ENCODE data around the gene DCAKD. TPM values are rescaled to one million over a fixed set of nuclear protein-coding genes. Genes with fewer than 3 reads are reported as not detected.

DCAKD gene
- total RNA-seq, 1 donor from 2014 or later: 31.4 TPM

- Mint-ChIP-seq H3K4me3 (no peak overlapping the region), H3K36me3 (no peaks in the 10 kb centered on the region), H3K4me1 (peaks cover 27% of the 10 kb centered on the region), H3K27me3 (ENCODE audit: insufficient read depth, low read depth) (peaks cover 8% of the 10 kb centered on the region), H3K27ac (no peak overlapping the region), H3K9me3 (no peaks in the 10 kb centered on the region)
- H3F3A ChIP-seq (ENCODE audit: low read depth): peaks cover 5% of the 10 kb centered on the region
- H3K9ac ChIP-seq: no peak overlapping the region
- no peaks in the 10 kb centered on the region for H3K36me3 ChIP-seq
- no peaks in the 10 kb centered on the region for H3K27me3 ChIP-seq
- H3K27ac ChIP-seq: no peak overlapping the region
- no peaks in the 10 kb centered on the region for H3K9me3 ChIP-seq (ENCODE audit: low read depth)
- H3K4me1 ChIP-seq: peaks cover 18% of the 10 kb centered on the region
- no peak overlapping the region for H2AFZ ChIP-seq (replicated peaks)
- H3K4me2 ChIP-seq: no peak overlapping the region
- no peak for DNase-seq (ENCODE audit: low spot score)
- H3K79me2 ChIP-seq (ENCODE audit: low read depth): no peaks in the 10 kb centered on the region
- no peak overlapping the region for H3K4me3 ChIP-seq
- H4K20me1 ChIP-seq (ENCODE audit: low read depth): no peaks in the 10 kb centered on the region
- TF ChIP-seq EZH2phosphoT487 (IDR thresholded peaks at IDR 0.05): no peak
- TF ChIP-seq EZH2 (IDR thresholded peaks at IDR 0.05): no peak
- TF ChIP-seq CTCF (IDR thresholded peaks at IDR 0.05): no peak
Measured at GRCh38 chr17:45009676-45010467, 41.6 kb downstream of the DCAKD start.

DNA sequence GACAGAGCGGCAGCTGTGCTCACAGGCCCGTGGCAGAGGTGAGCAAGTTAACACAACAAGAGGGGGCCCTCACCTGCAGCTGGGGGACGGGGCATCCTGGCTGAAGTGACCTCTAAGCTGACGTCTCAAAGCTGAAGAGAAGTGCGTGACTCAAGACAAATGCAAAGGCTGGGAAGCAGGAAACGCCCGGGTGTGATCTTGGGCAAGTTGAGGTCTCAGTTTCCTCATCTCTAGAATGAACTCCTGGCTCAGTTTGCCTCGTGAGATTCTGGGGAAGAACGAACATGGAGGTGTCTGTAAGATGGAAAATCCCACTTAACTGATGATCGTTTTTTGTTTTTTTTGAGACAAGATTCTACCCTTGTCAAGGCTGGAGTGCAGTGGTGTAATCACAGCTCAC is 43.2 kb downstream of the DCAKD start:
- Histone ChIP-seq H3K27ac (no peak overlapping the region), H3K4me3 (no peak overlapping the region), H3K9ac (no peak overlapping the region), H3F3A (ENCODE audit: low read depth) (no peaks in the 10 kb centered on the region), H3K4me1 (peaks cover 24% of the 10 kb centered on the region), H3K79me2 (ENCODE audit: low read depth) (no peaks in the 10 kb centered on the region), H3K4me2 (no peak overlapping the region), H3K36me3 (no peaks in the 10 kb centered on the region), H4K20me1 (ENCODE audit: low read depth) (no peaks in the 10 kb centered on the region), H2AFZ (replicated peaks) (no peak overlapping the region), H3K27me3 (peaks cover 12% of the 10 kb centered on the region), H3K9me3 (ENCODE audit: low read depth) (no peaks in the 10 kb centered on the region)
- Mint-ChIP-seq H3K4me3 (no peak overlapping the region), H3K9me3 (no peaks in the 10 kb centered on the region), H3K27ac (no peak overlapping the region), H3K36me3 (no peaks in the 10 kb centered on the region), H3K27me3 (ENCODE audit: insufficient read depth, low read depth) (peaks cover 8% of the 10 kb centered on the region), H3K4me1 (peaks cover 34% of the 10 kb centered on the region)
- DNase-seq (ENCODE audit: low spot score): no peak
- no peak for TF ChIP-seq EZH2 (IDR thresholded peaks at IDR 0.05)
- no peak for TF ChIP-seq CTCF (IDR thresholded peaks at IDR 0.05)
- TF ChIP-seq EZH2phosphoT487 (IDR thresholded peaks at IDR 0.05): no peak

GRCh38 chr17:45006927-45007461 is 44.4 kb downstream of the DCAKD start:
- no peaks in the 10 kb centered on the region for H4K20me1 ChIP-seq (ENCODE audit: low read depth)
- H3K4me3 Mint-ChIP-seq: no peak overlapping the region
- H3K36me3 ChIP-seq: no peaks in the 10 kb centered on the region
- H3K4me2 ChIP-seq: peak overlapping the region; percentile 63
- no peaks in the 10 kb centered on the region for H3K9me3 Mint-ChIP-seq
- no peaks in the 10 kb centered on the region for H3K36me3 Mint-ChIP-seq
- peaks cover 12% of the 10 kb centered on the region for H3K27me3 ChIP-seq
- H3F3A ChIP-seq (ENCODE audit: low read depth): no peaks in the 10 kb centered on the region
- no peak overlapping the region for H3K9ac ChIP-seq
- H3K27ac Mint-ChIP-seq: no peak overlapping the region
- H3K4me3 ChIP-seq: no peak overlapping the region
- peaks cover 32% of the 10 kb centered on the region for H3K4me1 Mint-ChIP-seq
- H3K9me3 ChIP-seq (ENCODE audit: low read depth): no peaks in the 10 kb centered on the region
- DNase-seq (ENCODE audit: low spot score): peak; percentile 50
- peaks cover 8% of the 10 kb centered on the region for H3K27me3 Mint-ChIP-seq (ENCODE audit: insufficient read depth, low read depth)
- H2AFZ ChIP-seq (replicated peaks): peak overlapping the region; percentile 57
- H3K4me1 ChIP-seq: peaks cover 24% of the 10 kb centered on the region
- H3K27ac ChIP-seq: no peak overlapping the region
- no peaks in the 10 kb centered on the region for H3K79me2 ChIP-seq (ENCODE audit: low read depth)
- TF ChIP-seq CTCF (IDR thresholded peaks at IDR 0.05): no peak
- TF ChIP-seq EZH2 (IDR thresholded peaks at IDR 0.05): no peak
- no peak for TF ChIP-seq EZH2phosphoT487 (IDR thresholded peaks at IDR 0.05)
